MM.1S (cell line): ENCODE measurements around the gene ZNF385D.
"Not testable (repeated sequence)": the region's sequence is repeated elsewhere in the genome, so short reads cannot be mapped to it uniquely, and the experiment has no call there.

Source experiments
- CTCF ChIP-seq: fragments of 300-600 bp; sonication (generic); IDR thresholded peaks from 2 replicates; pipeline ENCODE4 v1.5.1; 2016; ENCODE audit warnings: antibody characterized with exemption, low read length, mixed read lengths
- EZH2 ChIP-seq: fragments of 300-600 bp; sonication (generic); optimal IDR thresholded peaks from 2 replicates; pipeline ENCODE3; 2017; ENCODE audit warnings: low read depth, mild to moderate bottlenecking, antibody characterized with exemption, low read length, mixed read lengths
- EZH2phosphoT487 ChIP-seq: fragments of 300-600 bp; sonication (generic); IDR thresholded peaks from 2 replicates; pipeline ENCODE4 v1.6.1; 2018; ENCODE audit warnings: antibody characterized with exemption, low read length

DNA sequence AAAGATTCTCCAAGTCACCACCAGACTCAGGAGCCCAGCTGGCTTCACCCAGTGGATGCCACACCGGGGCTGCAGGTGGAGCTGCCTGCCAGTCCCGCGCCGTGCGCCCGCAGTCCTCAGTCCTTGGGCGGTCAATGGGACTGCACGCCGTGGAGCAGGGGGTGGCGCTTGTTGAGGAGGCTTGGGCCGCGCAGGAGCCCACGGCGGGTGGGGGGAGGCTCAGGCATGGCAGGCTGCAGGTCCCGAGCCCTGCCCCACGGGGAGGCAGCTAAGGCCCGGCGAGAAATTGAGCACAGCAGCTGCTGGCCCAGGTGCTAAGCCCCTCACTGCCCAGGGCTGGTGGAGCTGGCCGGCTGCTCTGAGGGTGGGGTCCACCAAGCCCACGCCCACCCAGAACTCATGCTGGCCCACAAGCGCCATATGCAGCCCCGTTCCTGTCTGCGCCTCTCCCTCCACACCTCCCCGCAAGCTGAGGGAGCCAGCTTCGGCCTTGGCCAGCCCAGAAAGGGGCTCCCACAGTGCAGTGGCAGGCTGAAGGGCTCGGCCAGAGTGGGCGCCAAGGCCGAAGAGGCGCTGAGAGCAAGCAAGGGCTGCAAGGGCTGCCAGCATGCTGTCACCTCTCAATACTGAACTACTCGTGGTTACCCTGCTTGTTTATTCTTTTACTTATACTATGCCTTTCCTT lies 363.7 kb downstream of the ZNF385D start:
- not testable (repeated sequence) for TF ChIP-seq CTCF, EZH2, EZH2phosphoT487
